ENCODE measurements around the gene VWA5B2.
A peak's percentile ranks its signal among the peaks of the same experiment; 100 is the strongest.

Gene VWA5B2

GRCh38 chr3:184227481-184227935, 1.9 kb upstream of the VWA5B2 start:
- peak in 4 of 5 experiments; percentile 25 to 52 (median 34) for DNase-seq

DNA sequence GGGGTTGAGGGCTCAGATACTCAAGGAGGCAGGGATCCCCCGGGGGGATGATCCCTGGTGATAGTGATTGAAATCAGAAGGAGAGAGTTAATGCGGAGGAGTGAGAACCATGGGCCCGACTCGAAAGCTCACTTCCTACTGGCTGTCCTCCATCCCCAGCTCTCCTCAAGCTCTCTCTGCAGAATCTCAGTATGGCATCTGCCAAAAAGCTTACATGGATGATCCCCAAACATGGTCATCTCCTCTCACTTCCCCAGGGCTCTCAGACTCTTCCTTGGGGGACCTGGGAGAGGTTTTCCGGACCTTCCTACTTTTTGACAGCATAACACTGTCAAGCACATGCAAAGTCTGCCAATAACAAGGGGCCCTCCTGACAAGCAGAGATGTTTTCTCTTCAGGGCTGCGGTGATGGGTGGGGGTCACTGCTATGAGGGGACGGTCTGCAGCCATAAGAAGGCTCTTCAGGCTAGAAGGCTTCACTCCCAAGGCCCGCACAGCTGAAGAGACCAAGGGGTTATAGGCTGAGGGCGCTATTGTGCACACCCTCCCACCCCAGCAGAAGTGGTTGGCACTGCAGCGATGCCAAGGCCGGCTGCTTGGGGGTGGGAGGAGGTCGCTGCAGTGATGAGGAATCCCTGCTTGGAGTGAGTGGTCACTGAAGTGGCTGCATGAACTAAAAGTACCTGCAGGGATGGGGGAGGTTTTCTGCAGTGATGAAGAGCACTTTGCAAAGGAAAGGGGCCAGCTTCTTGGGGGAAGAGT, 828 bp upstream of the VWA5B2 start:
- no peak for DNase-seq

DNA sequence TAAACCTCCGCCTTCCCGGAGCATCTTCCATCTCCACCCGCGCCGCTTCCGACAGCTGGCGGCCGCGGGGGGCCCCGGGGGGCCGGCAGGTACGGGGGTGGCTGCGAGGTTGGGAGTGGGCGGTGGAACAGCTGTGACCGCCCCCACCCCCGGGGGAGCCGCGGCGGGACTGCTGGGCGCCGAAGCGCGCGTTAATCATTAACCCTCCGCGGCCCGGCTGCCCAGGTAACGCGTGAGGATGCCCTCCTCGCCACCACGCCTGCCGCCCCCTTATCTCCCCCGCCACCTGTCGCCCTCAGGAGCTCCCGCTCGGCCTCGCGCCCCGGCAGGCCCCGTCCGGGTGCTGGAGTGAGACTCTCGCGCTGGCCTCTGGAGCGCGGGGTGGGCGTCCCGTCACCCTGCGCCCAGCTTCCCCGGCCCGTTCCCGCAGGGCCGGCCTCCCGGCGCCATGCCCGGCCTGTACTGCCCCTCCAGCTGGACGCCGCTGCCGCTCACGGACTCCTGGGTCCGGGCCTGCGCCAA, 757 bp downstream of the VWA5B2 start:
- DNase-seq: no peak

DNA sequence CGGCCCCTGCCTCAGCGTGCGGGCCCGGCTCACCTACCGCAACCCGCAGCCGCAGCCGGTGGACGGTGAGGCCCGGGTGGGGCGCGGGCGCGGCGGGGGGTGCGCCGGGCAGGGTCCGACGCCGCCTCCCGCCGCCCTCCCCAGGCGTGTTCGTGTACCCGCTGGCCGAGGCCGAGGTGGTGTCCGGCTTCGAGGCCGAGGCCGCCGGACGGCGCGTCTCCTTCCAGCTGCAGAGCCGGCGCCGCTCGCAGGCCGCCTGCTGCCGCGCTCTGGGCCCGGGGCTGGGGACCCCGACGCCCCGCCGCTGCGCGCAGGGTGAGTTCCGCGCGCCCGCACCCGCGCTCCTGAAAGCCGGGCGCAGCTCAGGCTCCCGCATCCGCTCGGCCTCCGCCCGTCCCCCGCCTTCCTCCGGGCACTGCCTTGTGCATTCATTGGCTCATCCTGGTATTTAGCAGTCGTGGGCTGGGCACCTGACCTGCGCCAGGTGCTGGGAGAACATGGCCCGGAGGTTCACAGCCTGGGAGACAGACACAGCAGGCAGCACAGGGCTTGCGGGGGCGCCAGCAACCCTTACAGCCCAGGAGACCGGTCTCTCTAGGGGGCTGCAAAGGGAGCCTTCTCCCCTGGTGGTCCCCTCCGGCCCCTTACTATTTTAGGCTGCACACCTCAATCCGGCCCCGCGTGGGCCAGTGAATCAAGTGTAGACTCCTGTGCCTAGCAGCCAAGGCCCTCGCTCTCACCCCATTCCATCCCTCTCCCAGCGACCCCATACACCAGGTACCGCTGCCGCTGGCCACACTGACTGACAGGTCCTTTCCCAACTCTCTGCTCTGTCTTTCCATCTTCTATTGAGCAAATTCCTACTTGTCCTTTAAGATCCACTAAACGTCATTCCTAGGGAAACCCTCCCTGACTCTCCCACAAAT, 1.5 kb downstream of the VWA5B2 start:
- DNase-seq: no peak

GRCh38 chr3:184231671-184232070, 2.3 kb downstream of the VWA5B2 start:
- no peak for DNase-seq

DNA sequence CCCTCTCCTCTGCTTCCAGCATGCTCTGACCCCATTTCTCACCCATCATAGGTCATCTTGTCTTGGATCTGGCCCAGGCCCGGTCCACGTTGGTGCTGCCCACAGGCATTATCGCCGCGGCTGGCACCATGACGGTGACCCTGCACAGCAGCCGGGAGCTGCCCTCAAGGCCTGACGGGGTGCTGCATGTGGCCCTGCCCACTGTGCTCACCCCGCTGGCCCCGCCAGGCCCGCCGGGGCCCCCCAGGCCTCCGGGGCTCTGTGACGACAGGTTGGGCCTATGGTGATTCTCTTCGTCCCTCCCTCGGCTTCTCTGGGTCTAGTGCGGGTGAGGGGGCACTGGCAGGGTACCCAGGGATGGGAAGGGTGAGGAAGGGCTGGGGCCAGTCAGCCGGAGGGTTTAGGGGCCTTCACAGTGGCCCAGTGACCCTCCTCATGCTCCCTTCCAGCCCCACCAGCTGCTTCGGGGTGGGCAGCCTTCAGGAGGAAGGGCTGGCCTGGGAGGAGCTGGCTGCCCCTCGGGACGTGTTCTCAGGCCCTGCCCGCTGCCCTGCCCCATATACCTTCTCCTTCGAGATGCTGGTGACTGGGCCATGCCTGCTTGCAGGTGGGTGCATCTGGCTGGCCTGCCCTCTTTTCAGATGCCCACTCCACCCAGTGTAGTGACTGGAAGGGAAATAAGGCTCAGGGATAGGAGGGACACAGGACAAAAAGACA, 3.9 kb downstream of the VWA5B2 start:
- no peak for DNase-seq

- no peak for DNase-seq
These were observed 4.8 kb downstream of the VWA5B2 start for GRCh38 chr3:184234224-184234623.

- DNase-seq: no peak
These were observed 5.4 kb downstream of the VWA5B2 start for GRCh38 chr3:184234671-184235380.

DNA sequence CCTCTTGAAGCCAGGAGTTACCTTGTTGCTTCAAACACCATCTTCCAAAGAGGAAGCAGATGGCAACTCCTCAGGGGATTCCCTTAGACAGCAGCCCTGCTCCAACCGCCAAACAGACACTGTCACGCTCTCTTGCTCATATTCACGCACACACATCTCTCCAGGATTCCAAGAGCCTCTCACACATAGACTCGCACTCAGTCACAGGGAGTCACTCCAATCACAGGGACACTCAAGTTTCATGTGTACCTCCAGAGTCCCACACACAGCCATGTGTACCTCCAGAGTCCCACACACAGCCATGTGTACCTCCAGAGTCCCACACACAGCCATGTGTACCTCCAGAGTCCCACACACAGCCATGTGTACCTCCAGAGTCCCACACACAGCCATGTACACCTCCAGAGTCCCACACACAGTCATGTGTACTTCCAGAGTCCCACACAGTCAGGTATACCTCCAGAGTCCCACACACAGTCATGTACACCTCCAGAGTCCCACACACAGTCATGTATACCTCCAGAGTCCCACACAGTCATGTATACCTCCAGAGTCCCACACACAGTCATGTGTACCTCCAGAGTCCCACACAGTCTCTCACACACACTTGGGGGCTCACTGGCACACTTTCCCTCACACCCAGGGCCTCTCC, 6.1 kb downstream of the VWA5B2 start:
- no peak for DNase-seq

DNA sequence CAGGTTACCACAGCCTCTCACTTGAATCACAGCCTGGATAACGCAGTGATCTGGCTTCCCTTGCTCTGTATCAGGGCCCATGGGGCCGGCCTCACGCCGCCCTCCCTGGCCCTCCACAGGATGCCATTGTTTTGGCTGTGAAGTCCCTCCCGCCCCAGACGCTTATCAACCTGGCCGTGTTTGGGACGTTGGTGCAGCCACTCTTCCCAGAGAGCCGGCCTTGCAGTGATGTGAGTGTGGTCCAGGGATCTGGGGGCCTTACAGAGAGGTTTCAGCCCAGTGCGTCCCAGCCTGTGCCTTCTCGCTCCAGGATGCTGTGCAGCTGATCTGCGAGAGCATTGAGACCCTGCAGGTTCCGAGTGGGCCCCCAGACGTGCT, 6.6 kb downstream of the VWA5B2 start:
- no peak for DNase-seq

- no peak for DNase-seq
These were observed 7.3 kb downstream of the VWA5B2 start for GRCh38 chr3:184236636-184237035.

DNA sequence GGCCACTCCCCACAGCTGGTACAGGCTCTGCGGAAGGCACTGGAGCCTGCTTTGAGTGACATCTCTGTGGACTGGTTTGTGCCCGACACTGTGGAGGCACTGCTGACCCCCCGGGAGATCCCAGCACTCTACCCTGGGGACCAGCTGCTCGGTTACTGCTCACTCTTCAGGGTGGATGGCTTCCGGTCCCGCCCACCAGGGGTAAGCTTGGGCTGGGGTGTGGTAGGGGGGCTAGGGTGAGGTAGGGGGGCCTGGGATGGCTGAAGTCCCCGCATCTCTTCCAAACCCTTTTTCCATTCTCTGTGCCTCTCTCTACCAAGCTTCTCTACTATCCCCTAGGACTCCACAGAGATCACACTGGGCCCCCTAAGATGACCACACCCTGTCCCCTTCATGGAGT, 7.8 kb downstream of the VWA5B2 start:
- no peak for DNase-seq

DNA sequence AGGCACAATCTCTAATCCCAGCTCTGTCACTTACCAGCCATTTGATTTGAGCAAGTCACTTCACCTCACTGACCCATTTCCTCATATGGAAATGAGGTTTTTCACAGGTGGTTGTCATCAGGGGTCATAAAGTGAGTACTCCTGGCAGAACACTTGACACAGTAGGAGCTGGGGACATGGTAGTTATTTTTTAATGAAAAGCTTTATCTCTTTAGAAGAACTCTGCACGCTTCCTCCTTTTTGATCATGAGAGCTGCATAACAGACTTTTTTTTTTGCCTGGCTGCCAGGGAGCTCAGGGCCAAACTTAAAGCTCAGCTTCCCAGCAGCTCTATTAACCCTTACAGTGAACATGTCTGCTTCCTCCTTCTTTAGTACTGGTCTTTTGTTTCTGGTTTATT, 8.4 kb downstream of the VWA5B2 start:
- DNase-seq: no peak

DNA sequence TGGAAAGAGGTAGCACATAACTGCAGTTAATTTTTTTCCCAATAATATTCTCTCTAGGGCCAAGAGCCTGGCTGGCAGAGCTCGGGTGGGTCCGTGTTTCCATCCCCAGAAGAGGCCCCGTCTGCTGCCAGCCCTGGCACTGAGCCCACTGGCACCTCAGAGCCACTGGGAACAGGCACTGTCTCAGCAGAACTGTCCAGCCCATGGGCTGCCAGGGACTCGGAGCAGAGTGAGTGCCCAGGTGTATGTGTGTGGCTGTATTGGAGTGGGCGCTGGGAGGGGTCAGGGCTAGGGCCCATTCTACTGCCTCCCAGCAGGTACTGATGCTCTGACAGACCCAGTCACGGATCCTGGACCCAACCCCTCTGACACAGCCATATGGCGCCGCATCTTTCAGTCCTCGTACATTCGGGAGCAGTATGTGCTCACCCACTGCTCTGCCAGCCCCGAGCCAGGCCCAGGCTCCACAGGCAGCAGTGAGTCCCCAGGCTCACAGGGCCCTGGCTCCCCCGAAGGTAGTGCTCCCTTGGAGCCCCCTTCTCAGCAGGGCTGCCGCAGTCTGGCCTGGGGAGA, 8.9 kb downstream of the VWA5B2 start:
- DNase-seq: no peak

DNA sequence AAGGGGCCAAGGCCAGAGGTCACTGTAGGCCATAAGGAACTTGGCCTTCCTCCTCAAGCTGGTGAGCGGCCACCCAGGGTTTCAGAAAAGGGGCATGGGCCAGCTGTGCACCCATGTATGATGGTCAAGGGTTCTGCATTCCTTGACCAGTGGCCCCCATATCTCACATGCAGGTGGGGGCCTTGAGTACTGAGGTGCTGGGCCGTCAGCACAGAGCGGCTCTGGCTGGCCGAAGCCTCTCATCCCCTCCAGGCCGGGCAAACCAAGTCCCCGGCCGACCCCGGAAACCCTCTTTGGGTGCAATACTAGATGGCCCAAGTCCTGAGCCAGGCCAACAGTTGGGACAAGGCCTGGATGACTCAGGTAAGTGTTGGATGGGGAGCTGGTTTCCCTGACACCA, 9.8 kb downstream of the VWA5B2 start:
- DNase-seq: no peak

DNA sequence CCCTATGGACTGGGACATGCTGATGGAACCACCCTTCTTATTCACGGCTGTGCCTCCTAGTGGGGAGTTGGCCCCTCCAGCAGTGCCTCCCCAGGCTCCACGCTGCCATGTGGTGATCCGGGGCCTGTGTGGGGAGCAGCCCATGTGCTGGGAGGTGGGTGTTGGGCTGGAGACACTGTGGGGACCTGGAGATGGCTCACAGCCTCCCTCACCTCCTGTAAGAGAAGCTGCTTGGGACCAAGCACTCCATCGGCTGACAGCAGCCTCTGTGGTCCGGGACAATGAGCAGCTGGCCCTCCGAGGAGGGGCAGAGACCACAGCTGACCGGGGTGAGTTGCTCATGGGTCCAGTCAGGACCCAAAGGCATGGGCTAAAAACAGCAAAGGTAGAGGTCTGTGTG, 10.3 kb downstream of the VWA5B2 start:
- DNase-seq: no peak

GRCh38 chr3:184240384-184241140, 11.2 kb downstream of the VWA5B2 start:
- no peak for DNase-seq

- no peak for DNase-seq
These were observed 11.7 kb downstream of the VWA5B2 start for GRCh38 chr3:184241141-184241446.

- DNase-seq: no peak
These were observed 12.3 kb downstream of the VWA5B2 start for GRCh38 chr3:184241447-184242296.

DNA sequence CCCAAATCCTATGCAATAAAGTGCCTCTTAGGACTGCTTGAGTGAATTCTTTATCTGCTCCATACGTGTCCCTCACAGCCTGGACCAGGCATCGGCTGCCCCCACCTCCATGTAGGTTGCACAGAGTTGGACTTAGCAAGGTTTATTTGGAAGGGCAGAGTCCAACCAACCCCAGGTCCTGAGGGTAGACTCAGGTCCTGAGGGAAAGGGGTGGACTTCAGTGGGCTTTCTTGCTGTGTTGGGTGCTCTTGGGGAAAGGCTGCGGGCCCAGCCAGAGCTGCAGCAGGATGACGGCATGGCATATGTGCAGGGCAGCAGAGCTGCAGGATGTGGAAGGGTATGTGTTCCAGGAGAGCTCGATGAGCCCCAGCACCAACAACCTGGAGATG, 12.9 kb downstream of the VWA5B2 start:
- no peak for DNase-seq
